ENCODE data around the gene DDX1.
A peak's percentile ranks its signal among the peaks of the same experiment; 100 is the strongest.

The DDX1 gene

DNA sequence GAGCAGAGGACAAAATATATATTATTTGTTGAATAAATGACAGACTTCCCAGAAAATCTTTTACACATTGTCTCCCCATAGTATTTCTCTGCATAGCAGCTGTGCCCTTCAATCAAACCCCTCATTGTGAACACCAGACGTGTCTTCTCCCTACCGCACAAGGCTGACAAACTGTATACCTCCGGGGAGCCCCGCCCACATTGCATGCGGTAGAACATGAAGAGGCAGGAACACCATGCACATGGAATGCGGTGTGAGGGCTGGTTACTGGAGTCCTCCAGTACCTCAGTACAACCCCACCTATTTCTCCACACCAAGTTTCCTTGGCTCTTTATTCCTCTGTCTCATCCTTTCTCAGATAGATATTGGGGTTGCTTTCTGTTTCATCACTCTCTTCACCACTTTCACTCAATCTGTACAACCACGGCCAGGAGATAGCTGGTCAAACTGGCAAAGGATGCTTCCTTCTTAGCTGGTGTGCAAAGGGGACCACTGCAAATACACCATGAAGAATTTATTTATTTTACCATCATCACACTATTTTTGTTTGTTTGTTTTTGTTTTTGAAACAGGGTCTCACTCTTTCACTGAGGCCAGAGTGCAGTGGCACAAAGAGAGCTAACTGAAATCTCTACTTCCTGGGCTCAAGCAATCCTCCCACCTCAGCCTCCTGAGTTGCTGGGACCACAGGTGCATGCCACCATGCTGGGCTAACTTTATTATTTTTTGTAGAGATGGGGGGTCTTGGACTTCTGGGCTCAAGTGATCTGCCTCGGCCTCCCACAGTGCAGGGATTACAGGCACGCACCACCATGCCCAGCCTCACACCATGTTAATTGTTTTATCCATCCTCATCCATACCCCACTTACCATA, 28.2 kb upstream of the DDX1 start:
- DNase-seq, result no peak

DNA sequence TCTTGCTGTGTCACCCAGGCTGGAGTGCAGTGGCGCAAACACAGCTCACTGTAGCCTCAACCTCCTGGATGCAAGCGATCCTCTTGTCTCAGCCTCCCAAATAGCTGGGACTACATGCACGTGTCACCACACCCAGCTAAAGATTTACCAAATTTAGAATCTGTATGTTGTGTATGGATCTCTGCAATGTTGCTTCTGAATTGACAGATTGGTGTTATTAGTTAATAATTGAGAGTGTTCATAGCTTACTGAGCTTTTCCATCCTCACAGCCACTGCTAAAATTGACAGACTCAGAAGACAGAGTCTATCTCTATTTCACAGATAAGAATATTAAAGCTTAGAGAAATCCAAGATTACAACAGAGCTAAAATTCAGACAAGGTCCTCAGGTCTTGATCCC, 26.3 kb upstream of the DDX1 start:
- no peak for DNase-seq

DNA sequence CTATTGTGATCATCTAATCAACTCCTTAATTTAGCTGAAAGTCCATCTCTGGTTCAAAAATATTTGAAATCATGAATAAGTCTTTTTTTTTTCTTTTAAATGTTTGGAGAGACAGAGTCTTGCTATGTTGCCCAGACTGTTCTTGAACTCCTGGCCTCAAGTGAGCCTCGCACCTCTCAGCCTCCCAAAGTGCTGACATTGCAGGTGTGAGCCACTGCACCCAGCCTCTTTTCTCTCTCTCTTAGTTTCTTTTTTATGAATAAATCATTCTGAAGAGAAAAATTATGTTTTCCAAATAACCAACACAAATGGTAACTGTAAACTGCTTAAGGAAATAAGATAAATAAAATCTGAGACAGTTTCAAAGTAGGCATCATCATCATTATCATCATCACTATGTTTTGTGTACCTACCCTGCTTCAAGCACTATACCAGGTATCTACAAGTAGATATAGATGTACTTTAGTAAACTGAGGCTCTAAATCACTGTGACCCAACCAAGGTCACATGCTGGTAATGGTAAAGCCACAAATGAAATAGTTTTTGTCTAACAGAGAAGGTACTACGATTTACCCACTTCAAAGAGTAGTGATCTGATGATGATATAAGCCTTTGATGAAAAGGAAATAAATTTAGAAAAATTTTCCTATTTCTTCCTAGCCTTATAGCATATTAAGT, 25.5 kb upstream of the DDX1 start:
- no peak for DNase-seq

DNA sequence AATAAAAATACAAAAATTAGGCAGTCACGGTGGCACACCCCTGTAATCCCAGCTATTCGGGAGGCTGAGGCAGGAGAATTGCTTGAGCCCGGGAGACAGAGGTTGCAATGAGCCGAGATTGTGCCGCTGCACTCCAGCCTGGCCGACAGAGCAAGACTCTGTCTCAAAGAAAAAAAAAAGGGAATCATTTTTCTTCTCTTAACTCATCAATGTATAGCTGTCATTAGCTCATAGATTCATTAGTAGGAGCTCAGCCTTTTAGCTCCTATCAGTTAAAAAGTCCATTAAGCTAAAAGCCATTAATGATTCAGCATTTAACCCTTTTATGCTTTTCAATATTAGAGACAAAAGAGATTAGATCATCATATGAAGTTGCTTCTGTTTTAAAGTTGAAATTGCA, 24.8 kb upstream of the DDX1 start:
- no peak for DNase-seq

DNA sequence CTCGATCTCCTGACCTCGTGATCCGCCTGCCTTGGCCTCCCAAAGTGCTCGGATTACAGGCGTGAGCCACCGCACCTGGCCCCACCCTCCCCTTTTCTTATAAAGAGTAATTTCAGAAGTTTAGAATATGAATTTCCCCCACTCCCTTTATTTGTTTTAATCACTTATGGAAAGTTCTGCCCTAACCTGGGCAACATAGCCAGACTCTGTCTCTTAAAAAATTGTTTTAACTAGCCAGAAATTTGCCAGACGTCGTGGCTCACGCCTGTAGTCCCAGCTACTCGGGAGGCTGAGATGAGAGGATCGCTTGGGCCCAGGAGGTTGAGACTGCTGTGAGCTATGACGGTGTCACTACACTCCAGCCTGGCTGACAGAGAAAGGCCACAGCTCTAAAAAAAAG, 22.8 kb upstream of the DDX1 start:
- no peak for DNase-seq

DNA sequence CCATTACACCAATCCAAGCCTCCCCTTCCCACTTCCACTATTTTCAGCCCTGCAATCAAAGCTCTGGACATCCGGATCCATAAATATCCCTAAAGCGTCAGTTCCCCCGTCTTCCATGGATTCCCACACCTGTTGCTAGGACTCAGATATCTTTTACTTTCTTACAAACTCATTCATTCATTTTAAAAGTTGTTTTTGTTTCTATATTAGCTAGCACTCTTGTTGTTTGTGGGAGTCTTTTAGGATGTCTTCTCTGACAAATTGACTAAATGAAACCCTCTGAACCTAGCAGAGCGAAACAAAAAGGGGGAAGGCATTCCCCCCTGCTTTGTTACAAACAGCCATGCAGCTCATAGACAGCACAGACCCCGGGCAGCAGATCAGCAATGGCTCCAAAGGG, 21.6 kb upstream of the DDX1 start:
- DNase-seq, result no peak

DNA sequence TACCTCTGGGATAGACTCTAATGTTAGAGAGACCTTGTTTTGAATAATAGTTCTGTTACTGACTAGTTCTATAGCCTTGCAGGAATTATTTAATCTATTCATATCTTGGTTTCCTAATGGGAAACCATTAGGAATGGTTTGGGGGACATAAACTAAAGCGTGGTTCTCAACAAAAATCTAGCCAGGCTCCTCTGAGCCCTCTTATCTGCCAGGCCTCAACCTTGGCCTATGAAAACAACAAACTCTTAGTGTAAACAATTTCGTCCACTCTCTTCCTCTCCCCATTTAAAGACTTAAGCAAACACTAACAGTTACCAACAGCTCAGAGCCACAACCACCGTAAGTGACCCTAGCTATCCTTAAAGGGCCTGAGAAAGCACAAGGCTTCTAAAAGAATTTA, 19.9 kb upstream of the DDX1 start:
- no peak for DNase-seq

DNA sequence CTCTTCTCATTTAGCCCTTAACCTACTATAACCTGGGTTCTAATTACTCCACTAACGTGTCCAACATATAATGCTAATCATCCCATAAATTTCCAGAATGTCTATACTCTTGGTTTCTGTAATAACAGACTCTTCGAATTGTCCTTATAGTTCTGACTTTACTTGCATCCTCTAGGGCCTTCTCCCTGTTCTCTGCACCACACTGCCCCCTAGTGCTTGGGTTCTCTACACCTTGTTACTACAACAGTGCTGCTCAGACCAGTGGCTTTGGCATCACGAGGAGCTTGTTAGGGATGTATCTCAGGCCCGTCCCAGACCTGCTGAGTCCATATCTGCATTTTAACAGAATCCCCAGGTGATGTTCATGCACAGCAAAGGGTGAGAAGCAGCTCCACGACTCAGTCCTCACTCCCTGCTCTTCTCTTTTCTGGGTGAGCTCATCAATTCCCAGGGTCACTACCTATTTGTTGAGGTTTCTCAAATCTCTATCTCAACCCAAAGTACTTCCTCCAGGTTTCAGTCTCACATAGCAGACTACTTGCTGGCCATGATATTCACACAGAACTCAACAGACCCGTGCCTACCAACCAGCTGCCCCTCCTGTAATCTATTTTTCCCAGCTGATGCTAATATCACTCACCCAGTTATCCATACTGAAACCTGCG, 14.5 kb upstream of the DDX1 start:
- peak; percentile 61 for DNase-seq

DNA sequence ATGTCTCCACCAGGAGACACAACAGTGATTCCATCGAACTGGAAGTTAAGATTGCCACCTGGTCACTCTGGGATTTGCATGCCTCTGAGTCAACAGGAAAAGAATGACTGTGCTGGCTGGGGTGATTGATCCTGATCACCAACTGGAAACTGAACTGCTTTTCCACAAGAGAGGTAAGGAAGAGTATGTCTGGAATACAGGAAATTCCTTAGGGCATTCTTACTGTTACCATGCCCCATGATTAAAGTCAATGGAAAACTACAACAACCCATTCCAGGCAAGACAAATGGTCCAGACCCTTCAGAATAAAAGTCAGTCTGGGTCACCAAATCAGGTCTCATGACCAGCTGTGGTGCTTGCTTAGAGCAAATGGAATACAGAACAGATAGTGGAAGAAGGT, 12.0 kb upstream of the DDX1 start:
- DNase-seq, result no peak

DNA sequence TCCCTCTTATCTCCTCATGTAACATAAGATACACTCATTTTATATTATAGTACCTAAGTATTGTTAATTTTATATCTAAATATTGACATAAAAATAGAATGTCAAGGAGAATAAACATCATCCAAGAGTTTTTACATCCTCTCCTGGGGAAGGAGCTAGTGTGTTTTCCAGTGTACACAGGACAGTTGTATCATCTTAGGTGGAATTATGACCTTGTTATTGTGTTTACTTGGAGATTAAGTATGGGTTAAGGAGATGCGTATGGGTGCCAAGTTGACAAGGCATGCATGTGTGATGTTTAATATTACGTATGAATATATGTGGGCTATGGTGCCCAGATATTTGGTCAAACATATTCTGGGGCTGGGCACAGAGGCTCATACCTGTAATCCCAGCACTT, 11.2 kb upstream of the DDX1 start:
- DNase-seq, result no peak

DNA sequence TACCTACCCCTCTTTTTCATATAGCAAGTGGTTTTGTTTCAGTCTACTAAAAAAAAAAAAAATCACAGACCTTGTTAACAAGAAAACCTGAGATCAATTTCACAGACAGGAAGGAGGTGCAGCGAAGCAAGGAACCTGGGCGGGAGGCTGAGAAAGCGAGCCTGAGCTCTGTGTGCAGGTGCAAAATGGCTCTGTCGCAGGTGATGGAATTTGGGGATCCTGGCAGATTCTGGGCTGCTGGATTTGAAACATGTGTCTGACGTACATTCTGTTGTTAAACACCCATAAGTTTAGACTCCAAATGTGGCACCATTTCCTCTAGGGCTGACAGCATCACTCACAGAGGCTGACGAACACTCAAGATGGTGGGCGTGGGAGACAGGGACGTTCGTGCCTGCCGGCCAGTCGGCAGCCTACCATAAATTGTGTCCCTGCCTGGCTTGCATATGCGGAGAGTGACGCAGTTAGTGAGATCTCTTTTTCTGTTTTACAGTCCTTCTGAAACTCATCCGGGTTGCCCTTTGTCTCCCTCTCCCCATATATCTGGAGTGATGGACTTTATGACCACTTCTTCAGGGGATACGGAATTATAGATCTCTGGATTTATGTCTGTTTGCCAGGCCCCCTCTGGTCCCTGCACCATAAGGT, 8.8 kb upstream of the DDX1 start:
- DNase-seq, result no peak

DNA sequence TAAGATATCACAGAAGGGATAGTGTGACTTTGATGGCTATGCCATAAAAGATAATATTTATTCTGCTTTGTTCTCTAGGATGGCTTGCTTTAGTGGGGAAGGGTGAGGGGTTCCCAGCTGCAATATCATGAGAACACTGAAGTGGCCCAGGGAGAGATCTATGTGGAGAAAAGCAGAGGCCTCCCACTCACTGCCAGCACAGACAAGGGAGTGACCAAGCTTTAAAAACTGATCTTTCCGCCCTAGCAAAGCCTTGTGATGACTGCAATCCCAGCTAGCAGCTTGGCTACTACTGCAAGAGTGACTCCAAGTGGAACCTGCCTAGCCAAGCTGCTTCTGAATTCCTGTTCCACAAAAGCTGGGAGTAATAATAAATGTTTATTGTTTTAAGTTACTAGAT, 7.8 kb upstream of the DDX1 start:
- DNase-seq, result no peak

DNA sequence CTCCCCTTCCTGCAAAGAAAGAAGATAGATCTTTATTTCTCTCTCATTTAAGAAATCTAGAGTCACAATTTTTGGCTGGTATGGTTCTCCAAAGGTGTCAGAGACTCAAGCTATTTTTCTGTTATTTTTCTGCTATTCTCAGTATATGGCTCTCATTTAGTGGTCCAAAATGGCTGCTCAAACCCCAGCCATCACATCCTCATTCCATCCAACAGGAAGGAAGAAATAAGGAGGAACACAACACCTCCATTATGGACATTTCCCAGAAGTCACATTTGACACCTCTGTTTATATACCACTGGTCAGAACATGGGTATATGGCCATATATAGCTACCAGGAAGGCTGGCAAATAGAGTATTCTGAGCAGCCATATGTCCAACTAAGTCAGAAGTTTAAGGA, 7.4 kb upstream of the DDX1 start:
- DNase-seq, result no peak

DNA sequence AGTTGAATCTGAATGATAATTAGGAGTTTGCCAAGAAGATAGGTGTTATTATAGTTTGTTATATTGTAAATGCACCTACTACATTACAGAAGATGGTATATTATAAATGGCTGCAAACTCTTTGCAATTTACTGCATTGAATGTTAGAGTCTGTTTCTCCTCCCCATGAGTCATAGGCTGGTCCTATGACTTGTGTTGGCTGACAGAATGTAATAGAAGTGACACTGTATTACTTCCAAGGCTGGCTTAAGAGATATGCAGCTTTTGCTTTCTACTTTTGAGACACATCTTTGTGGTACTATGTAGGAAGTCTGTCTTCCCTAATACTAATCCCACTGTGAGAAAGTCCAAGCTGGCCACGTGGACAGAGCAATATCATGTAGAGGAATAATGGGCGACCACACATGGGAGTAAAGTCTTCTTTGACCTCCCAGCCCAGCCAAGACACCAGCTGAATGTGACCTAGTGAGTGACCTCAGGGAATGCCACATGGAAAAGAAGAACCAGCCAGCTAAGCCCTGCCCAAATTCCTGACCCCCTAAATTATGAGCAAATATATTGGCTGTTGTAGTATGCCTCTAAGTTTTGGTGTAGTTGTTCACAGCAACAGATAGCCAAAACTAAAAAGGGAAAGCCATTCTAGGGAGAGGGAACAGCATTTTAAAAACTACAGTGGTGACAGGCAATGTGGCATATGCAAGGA, 6.8 kb upstream of the DDX1 start:
- no peak for DNase-seq

DNA sequence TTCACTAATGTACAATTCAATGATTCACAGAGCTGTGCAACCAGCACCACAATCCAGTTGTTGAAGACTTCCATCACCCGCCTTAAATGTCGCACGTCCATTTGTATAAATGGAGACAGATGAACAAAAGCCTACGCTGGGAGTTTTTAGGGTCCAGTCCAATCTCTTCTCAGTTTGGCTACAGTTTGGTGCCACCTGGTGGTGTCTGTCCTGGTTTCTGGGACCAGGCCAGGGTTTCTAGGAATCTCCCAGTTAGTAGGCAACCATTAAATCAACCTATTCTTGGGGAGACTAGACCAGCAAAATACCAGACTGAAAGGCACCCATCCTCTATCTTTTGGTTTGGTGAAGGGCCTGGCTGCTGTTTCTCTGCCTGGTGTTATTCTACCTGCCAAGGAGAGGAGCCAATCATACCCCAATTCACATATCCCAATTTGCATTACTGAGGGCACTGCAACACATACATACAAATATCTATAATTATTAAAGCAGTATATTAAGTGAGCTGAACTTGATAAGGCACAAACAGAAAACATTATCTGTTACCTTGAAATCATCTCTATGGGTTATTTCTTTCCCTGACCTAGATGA, 3.2 kb upstream of the DDX1 start:
- DNase-seq, result peak; percentile 54

DNA sequence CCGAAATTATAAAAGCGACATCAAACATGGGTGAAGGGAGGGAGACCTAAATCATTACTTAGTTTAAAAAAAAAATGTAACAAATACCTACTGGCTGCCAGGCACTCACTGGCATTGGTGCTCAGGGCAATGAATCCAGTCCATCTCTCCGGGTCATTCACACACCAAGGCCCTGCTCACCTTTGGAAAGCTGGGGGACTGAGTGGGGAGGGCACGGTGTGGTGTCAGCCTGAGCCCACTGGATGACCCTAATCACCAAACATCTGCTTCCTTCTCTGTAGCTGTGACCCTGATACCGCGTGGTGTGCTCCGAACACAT, 336 bp upstream of the DDX1 start:
- no peak for DNase-seq

DNA sequence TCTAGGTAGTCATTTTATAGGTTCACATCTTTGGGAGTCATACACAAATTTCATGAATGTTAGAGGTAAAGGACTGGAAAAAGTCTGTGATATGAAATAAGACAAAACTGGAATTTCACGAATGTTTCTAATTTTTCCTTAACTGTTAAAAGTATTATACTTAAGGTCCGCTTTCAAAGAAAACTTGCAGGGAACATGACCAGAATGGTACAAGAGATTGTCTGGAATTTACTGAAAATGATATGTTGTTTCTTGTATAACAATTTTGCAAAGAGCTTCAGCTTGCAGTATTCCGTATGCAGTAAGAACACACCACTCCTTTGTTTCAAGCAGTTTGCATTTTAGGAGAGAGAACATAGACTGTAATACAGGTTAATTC, 1.6 kb downstream of the DDX1 start:
- no peak for DNase-seq

DNA sequence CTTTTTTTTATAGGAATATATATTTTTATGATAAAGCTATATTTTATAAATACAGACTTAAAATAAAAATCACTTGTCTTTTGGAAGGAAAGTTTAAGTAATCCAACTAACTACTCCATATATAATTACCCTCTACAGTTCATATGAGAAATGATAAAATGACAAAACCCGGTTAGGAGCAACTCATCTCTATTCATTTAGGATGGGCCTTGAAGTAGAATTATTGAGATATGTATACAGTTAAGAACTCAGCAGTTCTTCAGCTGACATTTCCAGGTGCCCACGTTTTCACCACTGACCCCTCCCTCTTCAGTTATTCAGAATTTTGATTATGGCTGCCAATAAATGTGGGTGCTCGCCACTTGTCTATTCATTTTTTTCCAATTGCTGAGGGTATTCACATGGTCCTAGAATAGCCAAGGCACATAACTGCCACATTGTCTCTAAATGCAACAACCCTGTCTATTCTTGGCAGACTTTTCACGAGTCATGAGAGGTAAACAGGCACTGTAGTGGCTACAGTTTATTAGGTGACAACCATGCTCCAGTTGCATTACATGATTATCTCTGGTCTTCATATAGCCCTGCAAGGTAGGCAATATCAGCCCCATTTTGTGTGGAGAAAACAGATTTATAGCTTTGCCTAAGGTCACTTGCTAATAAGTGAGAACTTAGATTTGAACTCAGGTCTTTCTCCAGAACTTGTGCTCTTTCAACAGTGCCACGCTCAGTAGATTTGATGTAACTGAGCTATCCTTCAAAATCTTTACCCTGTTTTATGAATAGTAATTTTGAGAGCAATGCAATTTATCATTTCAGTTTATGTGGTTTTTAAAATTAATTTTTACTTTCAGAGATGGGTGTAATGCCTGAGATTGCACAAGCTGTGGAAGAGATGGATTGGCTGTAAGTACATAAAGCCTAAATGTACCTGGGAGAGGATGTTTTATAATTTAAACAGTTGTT, 2.9 kb downstream of the DDX1 start:
- DNase-seq, result no peak

DNA sequence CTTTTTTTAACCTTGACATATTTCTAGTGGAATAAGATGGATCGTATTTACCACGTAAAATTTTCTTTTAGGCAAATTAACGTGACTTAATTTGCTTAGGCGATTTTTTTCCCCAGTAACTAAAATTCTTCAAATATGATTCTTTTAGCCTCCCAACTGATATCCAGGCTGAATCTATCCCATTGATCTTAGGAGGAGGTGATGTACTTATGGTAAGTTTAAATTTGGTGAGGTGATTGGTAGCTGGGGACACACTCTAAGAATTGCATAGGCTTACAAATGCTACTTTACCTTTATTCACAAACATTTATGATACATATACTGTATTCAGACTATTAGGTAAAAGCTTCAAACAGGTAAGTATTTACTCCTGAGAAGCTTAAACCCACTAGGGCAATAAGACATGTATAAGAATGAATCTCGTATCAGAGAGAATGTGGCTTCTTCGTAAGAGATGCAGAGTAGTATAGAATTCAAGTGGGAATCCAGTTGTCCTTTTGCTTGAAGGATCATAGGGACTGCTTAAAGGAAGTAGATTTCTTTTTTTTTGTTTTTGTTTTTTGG, 3.8 kb downstream of the DDX1 start:
- no peak for DNase-seq

DNA sequence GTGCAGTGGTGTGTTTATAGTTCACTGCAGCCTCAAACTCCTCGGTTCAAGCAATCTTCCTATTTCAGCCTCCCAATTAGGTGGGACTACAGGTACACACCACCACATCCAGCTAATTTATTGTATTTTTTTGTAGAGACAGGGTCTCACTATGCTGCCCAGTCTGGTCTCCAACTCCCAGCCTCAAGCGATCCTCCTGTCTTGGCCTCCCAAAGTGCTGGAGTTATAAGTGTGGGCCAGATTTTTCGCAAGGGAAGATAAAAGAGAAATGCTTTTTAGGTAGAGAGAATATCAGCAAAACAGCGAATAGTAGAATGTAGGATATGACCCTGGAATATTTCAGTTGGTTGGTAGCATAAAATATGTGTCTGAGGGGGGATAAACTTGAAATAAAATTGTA, 4.3 kb downstream of the DDX1 start:
- DNase-seq, result no peak

DNA sequence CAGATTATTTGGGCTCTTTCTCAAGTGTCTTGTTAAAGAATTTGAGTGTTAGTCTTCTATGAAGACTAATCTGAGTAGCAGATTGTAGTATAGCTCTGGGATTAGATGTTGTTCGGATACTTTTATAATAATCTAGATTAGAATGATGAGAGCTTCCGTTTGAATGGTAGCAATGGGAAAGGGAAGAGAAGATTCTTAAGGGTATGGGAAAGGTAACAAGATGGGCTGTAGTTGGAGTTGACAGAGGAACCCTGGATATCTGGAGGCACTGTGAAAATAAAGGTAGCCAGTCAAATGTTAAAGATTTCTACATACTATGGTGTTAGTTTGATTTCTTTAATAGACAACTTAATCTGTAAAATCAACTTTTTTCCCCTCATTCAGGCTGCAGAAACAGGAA, 4.7 kb downstream of the DDX1 start:
- no peak for DNase-seq

Data from retina (tissue), 1 donor.